Stomach (tissue), 9 donors: ENCODE data around the gene ARSA. TPM values are rescaled to one million over a fixed set of nuclear protein-coding genes. Genes with fewer than 3 reads are reported as not detected.
A peak's percentile ranks its signal among the peaks of the same experiment; 100 is the strongest.

ENCODE experiments used
- DNase-seq, 2 donors: peaks; one replicate each; pipeline versions ENCODE4 v3.0.0 to v3.0.0-alpha.2; 2013 to 2019
- H3K27ac ChIP-seq, 5 donors: fragments of 200-600 bp in 4 of 5; sonication (generic) in 4 of 5; one replicate each; pipeline ENCODE4 v1.5.1; 2013 to 2019; ENCODE audit warnings: mild to moderate bottlenecking in 1 of 5, moderate library complexity in 1 of 5
- H3K27me3 ChIP-seq, 3 donors: fragments of 200-600 bp; sonication (generic); one replicate each; pipeline ENCODE4 v1.5.1; 2017 to 2019; ENCODE audit warnings: mixed run types in 1 of 3
- H3K36me3 ChIP-seq, 4 donors: fragments of 200-600 bp; sonication (generic); 1 replicate in 3 of 4; 2 replicates in 1 of 4; pipeline ENCODE4 v1.5.1; 2016 to 2019
- H3K4me1 ChIP-seq, 4 donors: fragments of 200-600 bp; sonication (generic); one replicate each; pipeline ENCODE4 v1.5.1; 2016 to 2019
- H3K4me3 ChIP-seq, 4 donors: fragments of 200-600 bp; sonication (generic) in 3 of 4; one replicate each; pipeline ENCODE4 v1.5.1; 2016 to 2019; ENCODE audit warnings: mild to moderate bottlenecking in 1 of 4
- H3K9me3 ChIP-seq, 4 donors: fragments of 200-600 bp; sonication (generic); one replicate each; pipeline ENCODE4 v1.5.1; 2016 to 2019
- CTCF ChIP-seq, 7 experiments: fragments of 450-650 bp in 4 of 7; fragments of 200-600 bp in 3 of 7; sonication (generic) in 3 of 7; IDR thresholded peaks; one replicate each; pipeline ENCODE4 v1.5.1; 2016 to 2019; ENCODE audit warnings: antibody characterized with exemption in 7 of 7, control low read depth in 2 of 7, mild to moderate bottlenecking in 1 of 7
- EP300 ChIP-seq: sonication (generic); formaldehyde crosslinking; IDR thresholded peaks from one replicate; pipeline ENCODE4 v1.6.1; 2017; ENCODE audit warnings: antibody characterized with exemption
- POLR2A ChIP-seq, 4 donors: fragments of 450-650 bp; IDR thresholded peaks; one replicate each; pipeline ENCODE4 v1.6.1; 2016; ENCODE audit warnings: antibody characterized with exemption in 4 of 4, control low read depth in 2 of 4, mild to moderate bottlenecking in 1 of 4, moderate library complexity in 1 of 4
- POLR2AphosphoS5 ChIP-seq, 3 donors: sonication (generic); formaldehyde crosslinking; IDR thresholded peaks; one replicate each; pipeline ENCODE4 v1.6.1; 2016; ENCODE audit warnings: antibody characterized with exemption in 3 of 3
- WGBS, 5 donors: extraction: QIAGEN DNeasy Blood & Tissue Kit in 3 of 5; methylation state at CpG; one replicate each; pipeline versions ENCODE4 v1.1.5 to v1.1.7; 2013 to 2018; 5-methylcytosine and 5-hydroxymethylcytosine counted together
- intact Hi-C: fragments of 100-400 bp; cut with DNase I; formaldehyde crosslinking; loops from one replicate; pipeline ENCODE4 v1.15.1; 2023; ENCODE audit warnings: low total_unique reads
- polyA plus RNA-seq, 3 donors: library from polyadenylated mRNA; stranded (reverse); fragments of 200-250 nt; gene quantifications; one replicate each; pipeline ENCODE4 v1.2.3, GENCODE V29; 2013
- total RNA-seq, 5 donors: library from RNA; depleted of rRNA; stranded (reverse); fragments of >200 nt; gene quantifications; one replicate each; pipeline versions ENCODE4 v1.1.0 to v1.2.3, GENCODE V29; 2014 to 2016
- donor health status: healthy with polysubstance abuse.
- donor health status: Bipolar disorder and iron deficiency.
- donor health status: healthy.

Gene ARSA
- total and polyA plus RNA-seq, 8 donors = 7.7 to 88.1 (median 43.4) TPM

GRCh38 chr22:50585238-50585637 is 42.7 kb downstream of the ARSA start:
- TF ChIP-seq CTCF (IDR thresholded peaks at IDR 0.05) (no peak), EP300 (no peak), POLR2A (IDR thresholded peaks at IDR 0.05) (no peak), POLR2AphosphoS5 (IDR thresholded peaks at IDR 0.05) (no peak)
- WGBS, 5 donors = 85 to 97% (median 90%) methylated on average over 3 of the region's 3 CpGs

GRCh38 chr22:50584106-50585096 is 43.6 kb downstream of the ARSA start:
- intact Hi-C loops = no loop called here
- H3K27me3 ChIP-seq = no peaks in the 10 kb centered on the region
- TF ChIP-seq EP300 (no peak), POLR2A (IDR thresholded peaks at IDR 0.05) (no peak), CTCF (IDR thresholded peaks at IDR 0.05) (no peak), POLR2AphosphoS5 (IDR thresholded peaks at IDR 0.05) (no peak)
- H3K27ac ChIP-seq = peak overlapping the region in 1 of 5 donors; percentile 98
- WGBS, 5 donors = 91 to 95% (median 94%) methylated on average over 23 of the region's 23 CpGs
- H3K4me1 ChIP-seq = peaks cover 22 to 28% (median 23%) of the 10 kb centered on the region in 4 donors
- H3K9me3 ChIP-seq = no peaks in the 10 kb centered on the region
- H3K4me3 ChIP-seq = no peak overlapping the region
- DNase-seq = no peak
- H3K36me3 ChIP-seq = peaks cover 0 to 16% (median 10%) of the 10 kb centered on the region in 4 donors

More at GRCh38 chr22:50585238-50585637, 42.7 kb downstream of the ARSA start:
- intact Hi-C loops = no loop called here
- Histone ChIP-seq H3K27me3 (no peaks in the 10 kb centered on the region), H3K36me3 (peaks cover 0 to 8% (median 3%) of the 10 kb centered on the region in 4 donors), H3K9me3 (no peaks in the 10 kb centered on the region), H3K27ac (no peak overlapping the region), H3K4me3 (no peak overlapping the region), H3K4me1 (peaks cover 22 to 28% (median 23%) of the 10 kb centered on the region in 4 donors)
- no peak for DNase-seq

GRCh38 chr22:50583294-50583861 is 44.6 kb downstream of the ARSA start:
- Histone ChIP-seq H3K9me3 (no peaks in the 10 kb centered on the region), H3K4me1 (peaks cover 27 to 39% (median 31%) of the 10 kb centered on the region in 4 donors), H3K27me3 (peaks cover 0 to 2% (median 0%) of the 10 kb centered on the region in 3 donors), H3K36me3 (peaks cover 0 to 27% (median 17%) of the 10 kb centered on the region in 4 donors), H3K27ac (peak overlapping the region; percentile 77 to 100 (median 97)), H3K4me3 (peak overlapping the region; percentile 66 to 82 (median 79))
- no peak for DNase-seq
- TF ChIP-seq POLR2AphosphoS5 (IDR thresholded peaks at IDR 0.05) (no peak), POLR2A (IDR thresholded peaks at IDR 0.05) (no peak), CTCF (IDR thresholded peaks at IDR 0.05) (no peak), EP300 (no peak)
- intact Hi-C loops = no loop called here
- 5 to 7% (median 6%) methylated on average over 20 to 37 of the region's 37 CpGs for WGBS, 5 donors
